ENCODE results near the gene SGPP1.
"Not testable (repeated sequence)": the region's sequence is repeated elsewhere in the genome, so short reads cannot be mapped to it uniquely, and the experiment has no call there.

The SGPP1 gene

DNA sequence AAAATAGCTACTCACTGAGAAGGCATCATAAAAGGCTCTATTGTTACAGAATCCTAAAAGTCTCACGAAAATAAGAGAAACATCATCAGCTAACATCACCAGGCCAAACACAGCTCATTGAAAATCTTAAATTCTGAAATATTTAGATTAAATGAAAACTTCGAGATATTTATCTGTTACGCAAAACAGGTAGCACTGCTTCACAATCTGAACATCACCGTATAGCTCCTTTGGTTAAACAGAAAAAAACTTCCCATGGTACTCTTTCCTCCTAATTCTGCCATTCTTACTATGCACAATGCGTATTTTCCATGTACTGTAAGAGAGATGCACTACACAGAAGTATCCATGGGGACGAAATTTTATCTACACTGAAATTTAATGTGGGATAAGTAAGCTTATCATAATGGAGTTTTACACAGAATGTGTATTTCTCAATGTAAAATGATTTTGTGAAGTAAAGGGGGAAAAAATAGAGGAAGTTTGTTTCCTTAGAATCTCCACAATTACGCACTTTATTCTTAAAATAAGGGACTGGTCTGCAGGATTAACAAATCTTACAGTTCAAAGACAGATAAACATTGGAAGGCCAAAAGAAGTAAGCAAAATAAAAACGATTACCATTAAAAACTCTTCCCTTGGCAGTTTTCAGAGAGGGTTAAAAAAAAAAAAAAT lies 1.9 kb downstream of the SGPP1 start:
- no peak for DNase-seq

GRCh38 chr14:63717702-63718101 lies 10.2 kb downstream of the SGPP1 start:
- DNase-seq = peak; percentile 7

DNA sequence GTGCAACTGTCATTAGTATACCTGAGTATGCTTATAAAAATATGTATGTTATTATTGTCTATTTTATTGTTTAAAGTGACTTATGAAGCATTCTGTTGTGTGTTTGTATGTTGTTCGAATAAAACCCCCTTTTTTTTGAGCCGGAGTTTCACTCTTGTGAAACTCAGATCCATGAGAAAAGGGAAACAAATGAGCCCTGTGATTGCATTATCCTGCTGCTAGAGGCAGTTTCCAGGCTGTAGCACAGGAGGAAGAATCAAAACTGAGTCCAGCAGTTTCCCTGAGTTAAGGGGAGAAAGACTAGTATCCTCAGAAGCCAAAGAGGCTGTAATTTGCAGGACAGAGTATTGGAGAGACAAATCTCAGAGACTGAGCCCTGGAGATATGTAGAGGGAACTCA lies 12.5 kb downstream of the SGPP1 start:
- no peak for DNase-seq

GRCh38 chr14:63713764-63714163 lies 14.1 kb downstream of the SGPP1 start:
- DNase-seq = no peak

DNA sequence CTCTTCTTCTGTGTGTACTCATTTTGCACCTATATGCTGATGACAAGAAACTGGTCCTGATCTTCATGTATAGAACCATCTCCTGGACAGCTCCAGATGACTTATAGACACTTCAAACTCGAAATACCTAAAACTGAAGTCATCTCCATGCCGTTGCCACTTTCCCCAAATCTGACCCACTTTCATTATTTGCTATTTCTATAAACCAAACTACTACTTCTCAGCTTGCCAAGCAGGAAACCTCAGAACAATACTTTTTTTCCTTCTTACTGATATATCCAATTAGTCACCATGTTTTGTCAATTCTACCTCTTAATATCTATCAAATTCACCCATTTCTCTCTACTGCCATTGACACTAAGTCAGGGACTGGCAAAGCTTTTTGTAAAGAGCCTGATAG lies 14.8 kb downstream of the SGPP1 start:
- DNase-seq = no peak

DNA sequence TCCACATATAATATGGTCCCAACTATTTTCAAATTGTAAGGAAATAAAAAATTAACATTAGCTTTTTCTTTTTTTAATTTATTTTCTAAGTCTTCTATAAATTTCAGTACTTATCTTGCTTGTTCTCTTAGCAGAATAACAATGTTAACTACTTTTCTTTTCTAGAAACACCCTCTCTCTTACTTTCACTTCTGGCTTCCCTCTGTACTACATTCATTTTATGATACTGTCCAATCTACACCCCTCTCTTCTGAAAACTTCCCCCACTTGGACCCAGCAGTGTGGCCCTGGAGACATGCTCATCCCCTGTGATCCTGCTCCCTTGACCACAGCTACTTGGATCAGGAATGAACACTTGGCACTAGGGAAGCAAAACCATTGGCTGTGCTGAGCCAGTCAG lies 15.7 kb downstream of the SGPP1 start:
- DNase-seq = no peak

- DNase-seq = no peak
Observed at GRCh38 chr14:63710497-63710896, 17.4 kb downstream of the SGPP1 start.

- no peak for DNase-seq
Observed at GRCh38 chr14:63709589-63709988, 18.3 kb downstream of the SGPP1 start.

GRCh38 chr14:63707216-63707615 lies 20.6 kb downstream of the SGPP1 start:
- no peak for DNase-seq

- no peak for DNase-seq
Observed at GRCh38 chr14:63705561-63706070, 22.2 kb downstream of the SGPP1 start.

GRCh38 chr14:63702530-63702929 lies 25.3 kb downstream of the SGPP1 start:
- DNase-seq = not testable (repeated sequence)

DNA sequence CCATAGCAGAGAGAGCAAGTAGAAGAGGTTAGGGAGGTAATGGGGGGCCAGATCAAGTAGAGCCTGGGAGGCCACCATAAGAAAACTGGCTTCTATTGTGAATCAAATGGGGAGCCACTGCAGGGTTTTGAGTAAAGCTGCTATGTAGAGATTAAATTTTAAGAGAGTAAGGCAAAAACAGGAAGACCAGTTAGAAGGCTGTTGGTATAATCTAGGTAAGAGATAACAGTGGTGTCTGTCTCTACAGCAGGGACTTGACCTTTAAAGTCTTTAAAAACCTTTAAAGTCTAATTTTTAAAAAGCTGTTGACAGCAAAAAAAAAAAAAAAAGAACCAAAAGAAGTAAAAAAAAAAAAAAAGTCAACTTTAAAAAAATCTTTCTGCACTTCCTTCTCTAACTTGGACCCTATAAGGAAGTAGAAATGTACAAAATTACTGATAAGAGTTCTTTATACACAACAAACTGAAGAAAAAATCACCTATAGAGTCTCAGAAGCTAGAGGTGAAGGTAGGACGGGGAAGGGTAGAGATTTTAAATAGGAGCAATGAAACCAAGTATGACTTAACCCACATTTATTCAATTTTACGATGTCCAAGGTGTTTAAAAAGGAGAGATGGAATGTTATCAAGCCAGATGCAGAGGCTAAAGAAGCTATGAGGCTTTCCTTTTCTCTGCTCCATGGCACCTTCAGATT lies 26.1 kb downstream of the SGPP1 start:
- no peak for DNase-seq

GRCh38 chr14:63692310-63693020 lies 35.4 kb downstream of the SGPP1 start:
- no peak for DNase-seq

DNA sequence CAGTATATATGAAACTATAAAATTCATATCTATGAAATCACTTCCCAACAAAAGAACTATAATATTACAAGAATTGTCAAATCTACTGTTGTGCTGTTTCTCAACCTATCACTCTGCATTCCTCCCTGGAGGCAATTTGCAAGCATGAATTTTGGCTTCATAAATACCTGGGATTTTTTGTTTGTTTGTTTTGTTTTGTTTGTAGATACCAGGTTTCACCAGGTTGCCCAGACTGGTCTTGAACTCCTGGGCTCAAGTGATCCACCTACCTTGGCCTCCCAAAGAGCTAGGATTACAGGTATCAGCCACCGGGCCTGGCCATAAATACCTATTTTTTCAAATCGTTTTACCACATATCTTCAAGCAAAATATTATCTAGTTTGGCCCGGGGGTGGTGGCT lies 38.7 kb downstream of the SGPP1 start:
- no peak for DNase-seq

DNA sequence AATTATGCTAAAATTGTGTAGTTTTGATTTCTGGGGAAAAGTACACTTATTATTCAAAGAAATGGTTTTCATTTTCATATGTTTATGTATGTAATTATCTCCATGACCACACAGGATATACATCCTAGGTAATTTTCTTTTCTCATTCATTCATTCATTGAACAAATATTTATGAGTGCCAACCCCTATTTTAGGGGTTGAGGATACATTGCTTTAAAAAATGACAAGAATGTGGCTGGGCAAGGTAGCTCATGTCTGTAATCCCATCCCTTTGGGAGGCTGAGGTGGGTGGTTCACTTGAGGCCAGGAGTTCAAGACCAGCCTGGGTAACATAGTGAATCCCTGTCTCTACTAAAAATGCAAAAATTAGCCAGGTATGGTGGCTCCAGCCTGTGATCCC lies 40.9 kb downstream of the SGPP1 start:
- DNase-seq = no peak

DNA sequence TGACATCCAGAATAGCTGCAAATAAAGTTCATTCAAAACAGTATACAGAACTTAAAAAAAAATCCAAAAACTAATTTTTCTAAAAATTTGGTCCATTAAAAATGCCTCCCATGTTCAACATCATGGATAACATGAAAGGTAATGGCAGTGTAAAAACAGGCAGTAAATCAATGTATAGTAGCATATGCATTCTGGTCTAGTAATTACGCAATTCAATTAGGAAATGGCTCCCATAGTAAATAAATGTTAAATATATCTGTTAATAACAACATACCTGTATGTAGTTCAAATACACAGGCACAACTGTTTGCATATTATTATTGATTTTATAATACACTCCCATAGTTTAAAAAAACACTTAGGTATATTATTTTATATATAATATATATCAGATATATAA lies 42.5 kb downstream of the SGPP1 start:
- no peak for DNase-seq

- DNase-seq = no peak
Observed at GRCh38 chr14:63682727-63683593, 44.9 kb downstream of the SGPP1 start.

- DNase-seq = no peak
Observed at GRCh38 chr14:63678536-63678935, 49.3 kb downstream of the SGPP1 start.

- no peak for DNase-seq
Observed at GRCh38 chr14:63677891-63678379, 49.9 kb downstream of the SGPP1 start.

- DNase-seq = no peak
Observed at GRCh38 chr14:63676615-63677014, 51.2 kb downstream of the SGPP1 start.

GRCh38 chr14:63673886-63674497 lies 53.9 kb downstream of the SGPP1 start:
- no peak for DNase-seq

DNA sequence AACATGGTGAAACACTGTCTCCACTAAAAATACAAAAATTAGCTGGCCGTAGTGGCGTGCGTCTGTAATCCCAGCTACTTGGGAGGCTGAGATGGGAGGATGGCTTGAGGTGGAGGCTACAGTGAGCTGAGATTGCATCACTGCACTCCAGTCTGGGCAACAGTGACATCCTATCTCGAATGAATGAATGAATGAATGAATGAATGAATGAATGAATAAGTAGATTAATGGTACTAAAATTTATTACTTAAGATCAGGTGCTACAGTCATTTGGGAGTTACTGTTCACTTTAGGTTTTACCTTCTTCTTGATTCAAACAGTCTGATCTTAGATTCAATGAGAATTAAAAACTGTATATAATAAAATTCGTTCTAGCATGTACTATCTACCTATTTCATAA lies 54.6 kb downstream of the SGPP1 start:
- no peak for DNase-seq

Measured in DMS 273 treated with DMSO at 0.1 percent for 48 hours (cell line).